ENCODE data around the gene CARD6. TPM values are rescaled to one million over a fixed set of nuclear protein-coding genes. Genes with fewer than 3 reads are reported as not detected.

CARD6 gene
- total and polyA plus RNA-seq, 2 of the 13 experiments (the other 11 are each of a cell fraction or from before 2014, with no cell fraction given): 0.33 to 1.4 TPM

GRCh38 chr5:40798012-40798800 lies 43.0 kb upstream of the CARD6 start, which contains the start of gene PRKAA1 (continued):
- no peak for TF ChIP-seq AKNA (CRISPR knock-in tag; IDR thresholded peaks at IDR 0.05; ENCODE audit: borderline replicate concordance)
- no peak for TF ChIP-seq ZNF567 (CRISPR knock-in tag; IDR thresholded peaks at IDR 0.05; ENCODE audit: borderline replicate concordance)
- TF ChIP-seq RBFOX2 (IDR thresholded peaks at IDR 0.05; ENCODE audit: low read depth, low read length): peak; percentile 75; the same call in 1 of the 2 replicates
- TF ChIP-seq RFXAP (CRISPR knock-in tag; IDR thresholded peaks at IDR 0.05; ENCODE audit: borderline replicate concordance): peak; percentile 69; the same call in 1 of the 2 replicates
- no peak for TF ChIP-seq ZNF644 (CRISPR knock-in tag; IDR thresholded peaks at IDR 0.05; ENCODE audit: low read depth)
- no peak for TF ChIP-seq GLI4 (CRISPR knock-in tag; IDR thresholded peaks at IDR 0.05; ENCODE audit: borderline replicate concordance)
- no peak for TF ChIP-seq DPF2 (CRISPR knock-in tag; IDR thresholded peaks at IDR 0.05; ENCODE audit: borderline replicate concordance, low read depth)
- TF ChIP-seq MEF2D (CRISPR knock-in tag; IDR thresholded peaks at IDR 0.05): no peak
- TF ChIP-seq CBFB (CRISPR knock-in tag; IDR thresholded peaks at IDR 0.05): no peak
- TF ChIP-seq LRRFIP1 (CRISPR knock-in tag; conservative IDR thresholded peaks at IDR 0.05): no peak
- no peak for TF ChIP-seq ZKSCAN5 (CRISPR knock-in tag; IDR thresholded peaks at IDR 0.05)
- TF ChIP-seq ZNF292 (CRISPR knock-in tag; IDR thresholded peaks at IDR 0.05; ENCODE audit: borderline replicate concordance, low read depth): no peak
- no peak for TF ChIP-seq SIX4 (CRISPR knock-in tag; IDR thresholded peaks at IDR 0.05)
- no peak for TF ChIP-seq SMARCE1 (IDR thresholded peaks at IDR 0.05; ENCODE audit: borderline replicate concordance)
- no peak for TF ChIP-seq RFXANK (CRISPR knock-in tag; IDR thresholded peaks at IDR 0.05)
- TF ChIP-seq ZNF234 (CRISPR knock-in tag; conservative IDR thresholded peaks at IDR 0.05): no peak
- no peak; the same call in 1 of the 2 replicates for TF ChIP-seq ADNP (CRISPR knock-in tag; IDR thresholded peaks at IDR 0.05)
- no peak for TF ChIP-seq ZNF577 (CRISPR knock-in tag; IDR thresholded peaks at IDR 0.05; ENCODE audit: borderline replicate concordance, low read depth)
- TF ChIP-seq TRAFD1 (CRISPR knock-in tag; IDR thresholded peaks at IDR 0.05; ENCODE audit: borderline replicate concordance): no peak
- no peak for TF ChIP-seq SOX6 (IDR thresholded peaks at IDR 0.05)
- peak; percentile 9 for TF ChIP-seq SOX6 (CRISPR knock-in tag; IDR thresholded peaks at IDR 0.05)
- no peak for TF ChIP-seq EED (CRISPR knock-in tag; IDR thresholded peaks at IDR 0.05)
